Caco-2 (cell line): ENCODE results near the gene CARD6. TPM values are rescaled to one million over a fixed set of nuclear protein-coding genes. Genes with fewer than 3 reads are reported as not detected.

Source experiments
- BruUV-seq: library from RNA; stranded (reverse); fragments of 400-500 nt; replicated peaks from 2 replicates; lab custom pipeline; 2021; lab: Mats Ljungman, UMichigan
- CTCF ChIA-PET: fragments of 300-600 bp; sonication (Branson Sonifier 250); formaldehyde crosslinking; loops from one replicate; lab custom pipeline; 2022; ENCODE audit warnings: antibody characterized with exemption; lab: Charles Lee
- POLR2A ChIA-PET: fragments of 300-600 bp; sonication (Branson Sonifier 250); formaldehyde crosslinking; loops from one replicate; lab custom pipeline; 2022; ENCODE audit warnings: antibody characterized with exemption; lab: Charles Lee
- DNase-seq, 2 experiments: peaks; one replicate each; pipeline versions ENCODE4 v3.0.0 to v3.0.0-alpha.2; 2020 to 2022
- H3K27me3 ChIP-seq: replicated peaks from 2 replicates; pipeline ENCODE4 v1.6.0; 2011; ENCODE audit warnings: low read length; ENCODE audit not compliant: control insufficient read depth, insufficient read depth
- H3K36me3 ChIP-seq: 2 replicates; pipeline ENCODE4 v1.5.1; 2011; ENCODE audit warnings: low read length; ENCODE audit not compliant: control insufficient read depth, insufficient read depth
- H3K4me1 ChIP-seq: fragments of 250-450 bp; sonication (Bioruptor Pico); 2 replicates; pipeline ENCODE4 v1.5.1; 2020; ENCODE audit warnings: mild to moderate bottlenecking
- H3K4me3 ChIP-seq: 2 replicates; pipeline ENCODE4 v1.5.1; 2011; ENCODE audit warnings: low read depth, mild to moderate bottlenecking, control low read depth, low read length
- H3K9me3 ChIP-seq: fragments of 250-450 bp; sonication (Bioruptor Pico); 2 replicates; pipeline ENCODE4 v1.5.1; 2020; ENCODE audit warnings: mild to moderate bottlenecking, moderate library complexity
- H3K27ac Mint-ChIP-seq: one replicate; pipeline ENCODE4 v1.8.0; 2022; ENCODE audit warnings: mixed read lengths; ENCODE audit not compliant: unreplicated experiment
- H3K27me3 Mint-ChIP-seq: one replicate; pipeline ENCODE4 v1.8.0; 2022; ENCODE audit warnings: mixed read lengths; ENCODE audit not compliant: insufficient read depth, unreplicated experiment
- H3K36me3 Mint-ChIP-seq: one replicate; pipeline ENCODE4 v1.8.0; 2022; ENCODE audit warnings: mild to moderate bottlenecking, mixed read lengths; ENCODE audit not compliant: insufficient read depth, unreplicated experiment
- H3K4me1 Mint-ChIP-seq: one replicate; pipeline ENCODE4 v1.8.0; 2022; ENCODE audit warnings: low read depth, mixed read lengths; ENCODE audit not compliant: unreplicated experiment
- H3K4me3 Mint-ChIP-seq: one replicate; pipeline ENCODE4 v1.8.0; 2022; ENCODE audit warnings: mild to moderate bottlenecking, moderate library complexity, mixed read lengths; ENCODE audit not compliant: unreplicated experiment
- H3K9me3 Mint-ChIP-seq: one replicate; pipeline ENCODE4 v1.8.0; 2022; ENCODE audit warnings: mixed read lengths; ENCODE audit not compliant: unreplicated experiment
- intact Hi-C: fragments of 100-400 bp; cut with micrococcal nuclease; formaldehyde crosslinking; loops from one replicate; pipeline ENCODE4 v1.10.0; 2022; ENCODE audit not compliant: unreplicated experiment
- total RNA-seq: library from RNA; stranded (reverse); gene quantifications from 2 replicates; pipeline ENCODE4 v1.2.3, GENCODE V29; 2022
- TF ChIP-seq, protein P1 (sequence below), 2 experiments: fragments of 200-600 bp in 1 of 2; IDR thresholded peaks; 1 replicate in 1 of 2; 2 replicates in 1 of 2; pipeline versions ENCODE4 v1.5.1 to v1.8.0; 2011 to 2022; ENCODE audit warnings: antibody characterized with exemption in 1 of 2, control low read depth in 1 of 2, inconsistent platforms in 1 of 2, low read depth in 1 of 2, low read length in 1 of 2, mild to moderate bottlenecking in 1 of 2, moderate library complexity in 1 of 2; ENCODE audit not compliant: insufficient read depth in 1 of 2, severe bottlenecking in 1 of 2, unreplicated experiment in 1 of 2

Gene CARD6
- total RNA-seq, 1 experiment from 2014 or later = 0.14 TPM

DNA sequence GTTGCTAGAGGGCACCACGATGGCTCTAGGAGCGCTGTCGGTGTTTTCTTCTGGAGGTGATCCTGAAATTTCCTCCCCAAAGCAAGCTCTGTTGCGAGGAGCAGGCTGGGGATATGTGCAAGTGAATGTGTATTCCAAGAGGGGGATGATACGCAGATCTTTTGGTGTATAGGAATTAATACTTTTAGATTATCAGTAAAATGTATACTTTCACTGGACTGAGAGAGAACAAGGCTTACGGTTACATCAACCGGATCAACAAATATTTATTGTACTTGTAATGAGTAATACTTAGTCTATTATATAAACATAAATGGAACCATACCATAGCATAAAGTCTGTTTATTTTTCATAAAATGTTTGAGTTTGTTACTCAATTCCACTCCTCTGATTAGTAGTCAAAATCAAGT, 42.4 kb upstream of the CARD6 start:
- peak overlapping the region; percentile 86 for H3K27ac Mint-ChIP-seq
- ChIA-PET CTCF (interaction anchor here (0.5 to 1.1 kb wide), 5 partner anchors 10 to 1402 kb away, joined by 3 to 4 read pairs (median 4); partner anchors contain the start of gene TTC33), POLR2A (interaction anchor here (0.5 to 1.6 kb wide), 9 partner anchors 15 to 839 kb away, joined by 3 to 6 read pairs (median 4); partner anchors contain the start of gene RPL37)
- intact Hi-C loops = loop anchor here (1.0 kb wide), 4 partner anchors 15 to 80 kb away; partner anchors contain the start of gene TTC33
- BruUV-seq = no TSS peak
- TF ChIP-seq, protein P1, sequence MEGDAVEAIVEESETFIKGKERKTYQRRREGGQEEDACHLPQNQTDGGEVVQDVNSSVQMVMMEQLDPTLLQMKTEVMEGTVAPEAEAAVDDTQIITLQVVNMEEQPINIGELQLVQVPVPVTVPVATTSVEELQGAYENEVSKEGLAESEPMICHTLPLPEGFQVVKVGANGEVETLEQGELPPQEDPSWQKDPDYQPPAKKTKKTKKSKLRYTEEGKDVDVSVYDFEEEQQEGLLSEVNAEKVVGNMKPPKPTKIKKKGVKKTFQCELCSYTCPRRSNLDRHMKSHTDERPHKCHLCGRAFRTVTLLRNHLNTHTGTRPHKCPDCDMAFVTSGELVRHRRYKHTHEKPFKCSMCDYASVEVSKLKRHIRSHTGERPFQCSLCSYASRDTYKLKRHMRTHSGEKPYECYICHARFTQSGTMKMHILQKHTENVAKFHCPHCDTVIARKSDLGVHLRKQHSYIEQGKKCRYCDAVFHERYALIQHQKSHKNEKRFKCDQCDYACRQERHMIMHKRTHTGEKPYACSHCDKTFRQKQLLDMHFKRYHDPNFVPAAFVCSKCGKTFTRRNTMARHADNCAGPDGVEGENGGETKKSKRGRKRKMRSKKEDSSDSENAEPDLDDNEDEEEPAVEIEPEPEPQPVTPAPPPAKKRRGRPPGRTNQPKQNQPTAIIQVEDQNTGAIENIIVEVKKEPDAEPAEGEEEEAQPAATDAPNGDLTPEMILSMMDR (IDR thresholded peaks at IDR 0.05; ENCODE audit: insufficient read depth in 1 of 2, low read depth in 1 of 2, low read length in 1 of 2, severe bottlenecking in 1 of 2, unreplicated experiment in 1 of 2) = no peak
- H3K36me3 Mint-ChIP-seq = peaks cover 15% of the 10 kb centered on the region
- H3K9me3 Mint-ChIP-seq = no peaks in the 10 kb centered on the region
- Histone ChIP-seq H3K9me3 (no peaks in the 10 kb centered on the region), H3K4me1 (peaks cover 21% of the 10 kb centered on the region), H3K27me3 (no peaks in the 10 kb centered on the region), H3K4me3 (peak overlapping the region; percentile 46), H3K36me3 (no peaks in the 10 kb centered on the region)
- H3K4me3 Mint-ChIP-seq = peak overlapping the region; percentile 89
- peaks cover 25% of the 10 kb centered on the region for H3K4me1 Mint-ChIP-seq
- peak; percentile 52 to 55 for DNase-seq
- no peaks in the 10 kb centered on the region for H3K27me3 Mint-ChIP-seq

DNA sequence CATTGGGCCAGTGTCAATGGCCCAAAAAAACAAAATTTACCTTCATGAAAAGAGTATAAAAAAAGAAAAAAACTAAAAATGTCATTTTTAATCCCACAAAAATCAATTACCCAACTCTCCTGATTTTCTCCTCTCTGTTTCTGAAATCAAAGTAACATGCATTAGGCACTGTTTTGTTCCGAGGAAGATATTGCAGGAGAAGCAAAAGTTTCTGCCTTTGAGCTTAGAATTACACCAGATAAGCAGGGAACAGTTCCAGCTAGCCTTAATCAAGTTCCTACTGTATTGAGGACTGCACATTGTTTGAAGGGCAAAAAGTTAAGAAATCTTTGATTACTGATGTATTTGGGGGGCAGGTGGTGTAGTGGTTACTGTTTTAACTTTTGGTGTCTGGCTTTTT, 41.9 kb upstream of the CARD6 start:
- POLR2A ChIA-PET = interaction anchor here (0.6 to 1.1 kb wide), 7 partner anchors 25 to 839 kb away, joined by 3 to 6 read pairs (median 4); partner anchors contain the start of gene RPL37
- Mint-ChIP-seq H3K9me3 (no peaks in the 10 kb centered on the region), H3K36me3 (peaks cover 10% of the 10 kb centered on the region), H3K4me1 (peaks cover 25% of the 10 kb centered on the region), H3K4me3 (peak overlapping the region; percentile 89), H3K27me3 (no peaks in the 10 kb centered on the region), H3K27ac (peak overlapping the region; percentile 86)
- no peak for DNase-seq
- intact Hi-C loops = no loop called here
- Histone ChIP-seq H3K36me3 (no peaks in the 10 kb centered on the region), H3K9me3 (no peaks in the 10 kb centered on the region), H3K4me1 (peaks cover 21% of the 10 kb centered on the region), H3K4me3 (peak overlapping the region; percentile 46), H3K27me3 (no peaks in the 10 kb centered on the region)
- TSS peak; percentile 79 for BruUV-seq
- TF ChIP-seq, protein P1 (IDR thresholded peaks at IDR 0.05; ENCODE audit: insufficient read depth in 1 of 2, low read depth in 1 of 2, low read length in 1 of 2, severe bottlenecking in 1 of 2, unreplicated experiment in 1 of 2) = no peak
- CTCF ChIA-PET = interaction anchor here (0.5 to 1.0 kb wide), 4 partner anchors 23 to 1402 kb away, joined by 3 to 4 read pairs (median 4); partner anchors contain the start of gene TTC33

DNA sequence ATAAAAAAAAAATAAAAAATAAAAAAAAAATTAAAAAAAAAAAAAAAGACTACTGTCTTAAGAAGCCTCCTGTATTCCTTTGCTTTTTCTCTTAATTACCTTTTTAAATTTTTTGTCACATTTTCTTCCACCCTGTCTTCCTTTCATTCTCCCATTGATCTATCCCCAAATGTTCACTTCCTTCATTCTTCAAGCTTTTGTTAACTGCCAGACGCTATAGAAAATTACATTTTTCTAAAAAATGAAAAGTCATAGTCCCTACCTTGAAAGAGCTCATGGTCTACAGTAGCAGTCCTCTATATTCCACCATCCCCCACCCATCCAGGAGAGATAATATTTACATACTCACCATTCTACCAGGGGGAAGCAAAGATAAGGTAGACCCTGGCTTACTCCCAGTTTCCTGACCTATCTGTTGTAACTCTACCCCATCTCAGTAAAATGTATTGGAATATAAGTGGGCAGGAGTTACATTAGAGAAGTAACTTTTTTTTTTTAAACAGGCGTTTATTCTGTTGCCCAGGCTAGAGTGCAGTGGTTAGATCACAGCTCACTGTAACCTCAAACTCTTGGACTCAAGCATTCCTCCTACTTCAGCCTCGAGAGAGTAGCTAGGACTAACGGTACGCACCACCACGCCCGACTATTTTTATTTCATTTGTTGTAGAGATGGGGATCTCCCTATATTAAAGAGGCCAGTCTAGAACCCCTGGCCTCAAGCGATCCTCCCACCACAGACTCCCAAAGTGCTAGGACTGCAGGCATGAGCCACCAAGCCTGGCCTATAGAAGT, 39.2 kb upstream of the CARD6 start:
- Histone ChIP-seq H3K4me3 (no peak overlapping the region), H3K4me1 (peaks cover 13% of the 10 kb centered on the region), H3K9me3 (no peaks in the 10 kb centered on the region), H3K27me3 (no peaks in the 10 kb centered on the region), H3K36me3 (no peaks in the 10 kb centered on the region)
- Mint-ChIP-seq H3K4me3 (peak overlapping the region; percentile 8), H3K4me1 (peaks cover 20% of the 10 kb centered on the region), H3K27me3 (no peaks in the 10 kb centered on the region), H3K27ac (peak overlapping the region; percentile 3), H3K36me3 (no peaks in the 10 kb centered on the region), H3K9me3 (no peaks in the 10 kb centered on the region)
- TF ChIP-seq, protein P1 (IDR thresholded peaks at IDR 0.05; ENCODE audit: insufficient read depth in 1 of 2, low read depth in 1 of 2, low read length in 1 of 2, severe bottlenecking in 1 of 2, unreplicated experiment in 1 of 2) = no peak
- intact Hi-C loops = no loop called here
- POLR2A ChIA-PET = no interaction called here
- CTCF ChIA-PET = interaction anchor here (1.8 kb wide), 1 partner anchor 27 kb away, joined by 5 read pairs; no protein-coding TSS in a partner anchor
- DNase-seq = no peak
- BruUV-seq = no TSS peak
